SU-DHL-6 (cell line): Measurements from ENCODE around the gene VEGFC.

ENCODE experiments used
- H2AFZ ChIP-seq: fragments of 200-600 bp; sonication (generic); 2 replicates; pipeline ENCODE4 v1.6.1; 2014; ENCODE audit warnings: low read depth, mild to moderate bottlenecking, moderate library complexity, mixed read lengths, antibody characterized with exemption, low read length; ENCODE audit not compliant: severe bottlenecking
- H3F3A ChIP-seq: fragments of 200-600 bp; shearing (Covaris generic); 2 replicates; pipeline ENCODE4 v1.6.0; 2016; ENCODE audit warnings: antibody characterized with exemption, mild to moderate bottlenecking; ENCODE audit not compliant: insufficient read depth
- H3K27ac ChIP-seq: fragments of 200-600 bp; sonication (generic); 2 replicates; pipeline ENCODE4 v1.5.1; 2016; ENCODE audit warnings: low read depth, mild to moderate bottlenecking, low read length, moderate library complexity, mixed read lengths
- H3K27me3 ChIP-seq: fragments of 200-600 bp; sonication (generic), shearing (Covaris generic); 2 replicates; pipeline ENCODE4 v1.6.0; 2014; ENCODE audit warnings: mild to moderate bottlenecking, low read length
- H3K36me3 ChIP-seq: fragments of 200-600 bp; sonication (generic); 2 replicates; pipeline ENCODE4 v1.6.1; 2014; ENCODE audit warnings: mild to moderate bottlenecking, low read length, mixed read lengths
- H3K4me2 ChIP-seq: fragments of 300-600, 200-600 bp; shearing (Covaris generic), sonication (generic); 2 replicates; pipeline ENCODE4 v1.6.0; 2014; ENCODE audit warnings: low read length, low read depth, mild to moderate bottlenecking; ENCODE audit not compliant: poor library complexity, severe bottlenecking
- H3K4me3 ChIP-seq: fragments of 200-600 bp; sonication (generic); 2 replicates; pipeline ENCODE4 v1.5.1; 2014; ENCODE audit warnings: antibody characterized with exemption, low read length, mild to moderate bottlenecking, mixed read lengths; ENCODE audit not compliant: insufficient read depth, poor library complexity, severe bottlenecking
- H3K79me2 ChIP-seq: fragments of 200-600 bp; sonication (generic); 2 replicates; pipeline ENCODE4 v1.6.1; 2014; ENCODE audit warnings: mild to moderate bottlenecking, low read length, moderate library complexity; ENCODE audit not compliant: insufficient read depth
- H3K9ac ChIP-seq: fragments of 200-600 bp; sonication (generic); 2 replicates; pipeline ENCODE4 v1.7.0; 2014; ENCODE audit warnings: mild to moderate bottlenecking, low read length
- H3K9me2 ChIP-seq: fragments of 200-600 bp; sonication (generic); replicated peaks from 2 replicates; pipeline ENCODE4 v1.6.1; 2014; ENCODE audit warnings: low read length; ENCODE audit not compliant: insufficient read depth
- H3K9me3 ChIP-seq: fragments of 200-600 bp; sonication (generic); 2 replicates; pipeline ENCODE4 v1.6.1; 2014; ENCODE audit warnings: low read length, mixed read lengths; ENCODE audit not compliant: insufficient read depth
- H4K20me1 ChIP-seq: fragments of 200-600 bp; sonication (generic); 2 replicates; pipeline ENCODE4 v1.6.1; 2014; ENCODE audit warnings: low read depth, mild to moderate bottlenecking, antibody characterized with exemption, low read length, moderate library complexity, mixed read lengths
- EZH2phosphoT487 ChIP-seq: fragments of 200-600 bp; sonication (generic), shearing (Covaris generic); conservative IDR thresholded peaks from 2 replicates; pipeline ENCODE4 v1.6.1; 2018; ENCODE audit warnings: mild to moderate bottlenecking, antibody characterized with exemption, low read length, moderate library complexity, mixed read lengths
- TF ChIP-seq, protein P1 (sequence below): fragments of 200-600 bp; sonication (generic); IDR thresholded peaks from one replicate; pipeline ENCODE4 v1.5.1; 2017; ENCODE audit warnings: antibody characterized with exemption, mild to moderate bottlenecking, low read length, moderate library complexity; ENCODE audit not compliant: insufficient read depth, poor library complexity, severe bottlenecking

VEGFC gene

DNA sequence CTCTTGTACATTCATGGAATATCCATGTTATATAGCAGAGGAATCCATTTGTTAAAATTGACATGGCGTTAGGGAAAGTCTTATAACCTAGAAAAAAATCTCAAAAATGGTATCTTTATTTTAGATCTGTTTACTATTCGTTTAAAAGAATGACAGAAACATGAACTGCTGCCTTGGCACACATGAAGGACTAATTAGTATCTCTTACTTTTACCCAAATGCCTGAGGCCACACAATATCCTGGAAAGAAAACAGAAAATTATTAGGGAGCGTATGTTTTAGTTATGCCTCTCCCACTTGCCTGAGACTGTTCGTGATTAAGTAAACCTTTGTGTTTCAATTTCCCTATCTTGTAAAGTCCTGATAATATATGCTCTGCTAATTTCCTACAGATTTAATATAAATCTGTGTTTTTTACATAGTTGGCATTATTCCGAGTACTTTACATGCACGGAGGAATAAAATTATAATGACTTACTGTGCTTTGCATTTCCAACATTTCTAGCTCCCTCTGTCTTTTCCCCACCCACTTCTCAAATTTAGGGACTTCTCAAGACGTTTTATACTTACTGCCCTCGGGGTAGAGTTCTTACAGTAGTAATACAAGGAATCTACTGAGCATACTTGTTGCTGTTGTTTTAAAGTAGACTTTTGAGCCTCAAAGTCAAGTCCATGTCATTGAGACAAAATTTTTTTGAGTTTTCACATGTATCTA, 147.3 kb downstream of the VEGFC start:
- no peak overlapping the region for H2AFZ ChIP-seq
- no peaks in the 10 kb centered on the region for H4K20me1 ChIP-seq
- H3K9me2 ChIP-seq: no peaks in the 10 kb centered on the region
- no peak overlapping the region for H3K9ac ChIP-seq
- H3K27ac ChIP-seq: no peak overlapping the region
- no peaks in the 10 kb centered on the region for H3K9me3 ChIP-seq
- H3F3A ChIP-seq: no peaks in the 10 kb centered on the region
- no peak overlapping the region for H3K4me3 ChIP-seq
- TF ChIP-seq, protein P1, sequence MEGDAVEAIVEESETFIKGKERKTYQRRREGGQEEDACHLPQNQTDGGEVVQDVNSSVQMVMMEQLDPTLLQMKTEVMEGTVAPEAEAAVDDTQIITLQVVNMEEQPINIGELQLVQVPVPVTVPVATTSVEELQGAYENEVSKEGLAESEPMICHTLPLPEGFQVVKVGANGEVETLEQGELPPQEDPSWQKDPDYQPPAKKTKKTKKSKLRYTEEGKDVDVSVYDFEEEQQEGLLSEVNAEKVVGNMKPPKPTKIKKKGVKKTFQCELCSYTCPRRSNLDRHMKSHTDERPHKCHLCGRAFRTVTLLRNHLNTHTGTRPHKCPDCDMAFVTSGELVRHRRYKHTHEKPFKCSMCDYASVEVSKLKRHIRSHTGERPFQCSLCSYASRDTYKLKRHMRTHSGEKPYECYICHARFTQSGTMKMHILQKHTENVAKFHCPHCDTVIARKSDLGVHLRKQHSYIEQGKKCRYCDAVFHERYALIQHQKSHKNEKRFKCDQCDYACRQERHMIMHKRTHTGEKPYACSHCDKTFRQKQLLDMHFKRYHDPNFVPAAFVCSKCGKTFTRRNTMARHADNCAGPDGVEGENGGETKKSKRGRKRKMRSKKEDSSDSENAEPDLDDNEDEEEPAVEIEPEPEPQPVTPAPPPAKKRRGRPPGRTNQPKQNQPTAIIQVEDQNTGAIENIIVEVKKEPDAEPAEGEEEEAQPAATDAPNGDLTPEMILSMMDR: no peak
- no peak for TF ChIP-seq EZH2phosphoT487
- H3K79me2 ChIP-seq: no peaks in the 10 kb centered on the region
- H3K4me2 ChIP-seq: no peak overlapping the region
- H3K27me3 ChIP-seq: no peaks in the 10 kb centered on the region
- no peaks in the 10 kb centered on the region for H3K36me3 ChIP-seq

DNA sequence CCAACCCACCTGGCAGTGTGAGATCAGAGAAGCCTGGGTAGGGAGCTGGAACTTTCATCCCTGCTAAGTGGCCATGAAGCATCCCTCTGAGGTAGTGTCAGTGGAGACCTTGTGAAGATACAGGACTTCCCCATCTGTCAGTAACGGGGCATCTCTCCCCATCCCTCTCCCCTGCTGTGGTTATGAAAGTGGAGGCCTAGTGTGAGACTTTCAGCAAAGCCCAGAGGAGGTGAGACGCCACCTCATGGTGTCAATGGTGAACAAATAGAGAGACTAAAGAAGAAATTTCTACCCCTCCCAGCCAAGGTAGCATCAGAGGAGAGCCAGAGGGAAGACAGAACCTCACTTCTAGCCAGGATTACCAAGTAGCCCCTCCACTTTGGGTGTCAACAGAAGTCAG, 150.2 kb downstream of the VEGFC start:
- H3K4me2 ChIP-seq: no peak overlapping the region
- no peak for TF ChIP-seq EZH2phosphoT487
- no peaks in the 10 kb centered on the region for H3K9me2 ChIP-seq
- H4K20me1 ChIP-seq: no peaks in the 10 kb centered on the region
- H3K27me3 ChIP-seq: no peaks in the 10 kb centered on the region
- H3K27ac ChIP-seq: no peak overlapping the region
- H3K9ac ChIP-seq: no peak overlapping the region
- H3K4me3 ChIP-seq: no peak overlapping the region
- H3F3A ChIP-seq: no peaks in the 10 kb centered on the region
- H3K36me3 ChIP-seq: no peaks in the 10 kb centered on the region
- no peaks in the 10 kb centered on the region for H3K79me2 ChIP-seq
- no peak overlapping the region for H2AFZ ChIP-seq
- no peaks in the 10 kb centered on the region for H3K9me3 ChIP-seq

DNA sequence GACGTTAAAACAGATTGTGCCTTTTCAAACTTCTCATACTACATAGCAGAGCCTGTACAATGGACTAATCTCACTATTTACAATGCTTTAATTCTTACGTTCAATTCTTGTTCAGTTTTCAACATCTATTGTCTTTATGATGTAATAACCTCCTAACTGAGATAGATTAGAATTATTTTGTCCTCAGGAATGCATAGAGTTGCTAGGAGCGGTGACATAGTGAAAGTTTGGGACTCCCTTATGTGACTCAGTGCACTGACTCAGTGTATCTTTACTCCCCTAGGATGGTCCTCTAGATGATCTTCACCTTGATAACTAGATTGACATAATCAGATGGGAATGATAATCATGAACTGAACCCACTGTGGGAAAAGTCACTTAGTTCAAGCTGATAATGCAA, 151.5 kb downstream of the VEGFC start:
- no peak overlapping the region for H3K27ac ChIP-seq
- no peaks in the 10 kb centered on the region for H3K27me3 ChIP-seq
- no peaks in the 10 kb centered on the region for H3K79me2 ChIP-seq
- no peak overlapping the region for H3K9ac ChIP-seq
- H3K4me3 ChIP-seq: no peak overlapping the region
- H4K20me1 ChIP-seq: no peaks in the 10 kb centered on the region
- no peak for TF ChIP-seq EZH2phosphoT487
- TF ChIP-seq, protein P1: no peak
- no peaks in the 10 kb centered on the region for H3K9me2 ChIP-seq
- no peaks in the 10 kb centered on the region for H3K9me3 ChIP-seq
- no peaks in the 10 kb centered on the region for H3K36me3 ChIP-seq
- no peak overlapping the region for H2AFZ ChIP-seq
- no peaks in the 10 kb centered on the region for H3F3A ChIP-seq
- no peak overlapping the region for H3K4me2 ChIP-seq

DNA sequence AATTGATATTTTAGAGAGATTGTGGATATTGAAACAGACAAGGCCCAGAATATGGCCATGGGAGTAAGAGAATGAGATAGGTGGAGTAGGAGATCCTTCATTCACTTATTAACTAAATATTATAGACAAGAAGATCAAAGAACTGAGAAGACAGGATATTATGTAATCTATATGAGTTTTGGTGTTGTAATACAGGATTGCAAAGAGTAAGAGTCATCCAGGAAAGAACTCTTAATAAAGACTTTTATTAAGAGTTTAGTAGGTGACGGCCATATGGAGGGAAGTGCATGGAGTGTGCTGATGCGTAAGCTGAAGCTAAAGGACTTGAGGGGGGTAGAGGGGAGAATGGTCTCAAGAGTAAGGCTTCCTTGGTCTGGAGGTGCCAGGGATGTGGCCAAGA, 153.7 kb downstream of the VEGFC start:
- H3K4me2 ChIP-seq: no peak overlapping the region
- no peaks in the 10 kb centered on the region for H3K36me3 ChIP-seq
- no peaks in the 10 kb centered on the region for H3F3A ChIP-seq
- no peaks in the 10 kb centered on the region for H4K20me1 ChIP-seq
- no peak overlapping the region for H3K27ac ChIP-seq
- H3K9me3 ChIP-seq: no peaks in the 10 kb centered on the region
- H2AFZ ChIP-seq: no peak overlapping the region
- H3K9me2 ChIP-seq: no peaks in the 10 kb centered on the region
- TF ChIP-seq, protein P1: no peak
- TF ChIP-seq EZH2phosphoT487: no peak
- H3K79me2 ChIP-seq: no peaks in the 10 kb centered on the region
- no peaks in the 10 kb centered on the region for H3K27me3 ChIP-seq
- H3K4me3 ChIP-seq: no peak overlapping the region
- no peak overlapping the region for H3K9ac ChIP-seq
